Skin of body (tissue), 2 donors: Measurements from ENCODE around the gene OPA1. TPM values are rescaled to one million over a fixed set of nuclear protein-coding genes. Genes with fewer than 3 reads are reported as not detected.
A peak's percentile ranks its signal among the peaks of the same experiment; 100 is the strongest.
"Not testable (repeated sequence)": the region's sequence is repeated elsewhere in the genome, so short reads cannot be mapped to it uniquely, and the experiment has no call there.

ENCODE experiments used
- DNase-seq: peaks from one replicate; lab custom pipeline; 2025; lab: John Stamatoyannopoulos, UW
- total RNA-seq: library from RNA; depleted of rRNA; stranded (reverse); fragments of >200 nt; gene quantifications from one replicate; pipeline ENCODE4 v1.2.3, GENCODE V29; 2014

OPA1 gene
- total RNA-seq, 1 donor from 2014 or later: 58.7 TPM

DNA sequence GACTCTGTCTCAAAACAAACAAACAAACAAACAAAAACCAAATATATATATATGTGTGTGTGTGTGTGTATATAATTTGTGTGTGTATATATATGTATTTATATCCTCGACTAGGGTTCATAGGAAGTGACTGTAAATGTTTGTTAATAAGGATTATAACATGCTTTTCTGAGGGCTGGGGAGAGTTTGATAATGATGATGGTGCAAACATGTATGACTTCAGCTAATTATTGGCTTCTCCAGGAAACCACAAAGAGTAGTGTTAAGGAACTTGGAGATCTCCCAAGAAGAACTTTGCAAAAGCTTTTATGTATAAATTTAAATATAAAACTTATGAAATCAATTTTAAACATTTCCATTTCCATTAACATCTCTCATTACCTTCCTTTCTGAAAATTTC is 3.9 kb upstream of the OPA1 start:
- DNase-seq: no peak

- no peak for DNase-seq
Measured at GRCh38 chr3:193589616-193590015, 3.4 kb upstream of the OPA1 start.

- DNase-seq: no peak
Measured at GRCh38 chr3:193590088-193590856, 2.7 kb upstream of the OPA1 start.

DNA sequence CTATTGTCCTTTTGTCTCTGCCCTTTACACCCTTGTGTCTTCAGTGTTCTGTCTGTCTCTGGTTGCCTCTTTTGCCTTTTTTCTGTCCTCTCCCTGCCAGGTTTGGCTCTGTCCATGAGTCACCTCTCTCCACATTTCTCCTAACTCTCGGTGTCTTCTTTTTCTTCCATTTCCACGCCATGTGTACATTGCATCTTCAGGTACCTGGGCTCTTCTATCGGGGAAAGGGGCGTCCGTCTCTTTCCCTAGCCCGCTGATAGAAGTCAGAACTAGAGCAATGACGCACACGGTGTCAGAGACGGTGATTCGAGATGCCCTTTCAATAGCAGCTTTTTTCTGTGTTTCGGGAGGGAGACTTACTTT is 641 bp downstream of the OPA1 start:
- peak; percentile 31 for DNase-seq

- DNase-seq: no peak
Measured at GRCh38 chr3:193594946-193595689, 2.1 kb downstream of the OPA1 start.

GRCh38 chr3:193595939-193596487 is 3.0 kb downstream of the OPA1 start:
- DNase-seq: no peak

DNA sequence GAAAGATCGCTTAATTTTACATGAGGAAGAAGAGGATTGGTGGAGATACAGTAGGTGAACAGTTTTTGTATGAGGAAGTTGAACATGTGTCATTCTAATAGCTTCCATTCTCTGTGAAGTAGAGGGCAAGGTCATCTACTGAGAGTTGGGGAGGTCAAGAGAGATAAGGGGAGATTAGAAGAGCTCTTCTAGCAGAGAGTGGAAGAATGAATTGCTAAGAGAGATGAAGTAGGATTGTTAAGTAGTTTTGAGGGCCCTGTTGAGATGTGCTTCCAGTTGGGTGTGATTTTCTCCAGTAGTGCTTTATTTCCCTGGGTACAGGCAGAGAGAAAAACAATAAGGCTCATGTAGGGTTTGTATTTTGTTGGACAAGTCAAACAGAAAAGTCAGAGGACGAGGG is 5.2 kb downstream of the OPA1 start:
- DNase-seq: no peak

DNA sequence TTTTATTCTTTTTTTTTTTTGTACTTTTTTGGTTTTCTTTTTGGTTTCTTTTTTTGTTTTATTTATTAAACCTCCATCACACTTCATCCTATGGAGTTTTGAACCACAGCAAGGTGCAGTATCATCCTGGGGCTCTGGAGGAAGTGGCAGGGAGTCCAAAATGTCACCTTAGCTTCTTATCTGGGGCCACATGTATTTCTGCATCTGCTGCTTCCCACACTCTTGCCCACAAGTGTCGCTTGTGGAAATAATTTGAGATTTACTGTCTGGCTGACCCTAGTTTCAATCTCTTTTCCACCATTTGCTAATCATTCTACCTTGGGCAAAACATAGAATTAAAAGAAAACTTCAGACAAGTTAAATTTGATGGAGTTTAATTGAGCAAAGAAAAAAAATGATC is 6.4 kb downstream of the OPA1 start:
- DNase-seq: no peak

- no peak for DNase-seq
Measured at GRCh38 chr3:193605876-193606275, 12.9 kb downstream of the OPA1 start.

DNA sequence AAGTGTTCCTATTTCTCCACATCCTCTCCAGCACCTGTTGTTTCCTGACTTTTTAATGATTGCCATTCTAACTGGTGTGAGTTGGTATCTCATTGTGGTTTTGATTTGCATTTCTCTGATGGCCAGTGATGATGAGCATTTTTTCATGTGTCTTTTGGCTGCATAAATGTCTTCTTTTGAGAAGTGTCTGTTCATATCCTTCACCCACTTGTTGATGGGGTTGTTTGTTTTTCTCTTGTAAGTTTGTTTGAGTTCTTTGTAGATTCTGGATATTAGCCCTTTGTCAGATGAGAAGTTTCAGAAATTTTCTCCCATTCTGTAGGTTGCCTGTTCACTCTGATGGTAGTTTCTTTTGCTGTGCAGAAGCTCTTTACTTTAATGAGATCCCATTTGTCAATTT is 13.9 kb downstream of the OPA1 start:
- not testable (repeated sequence) for DNase-seq

GRCh38 chr3:193610516-193610915 is 17.5 kb downstream of the OPA1 start:
- not testable (repeated sequence) for DNase-seq

DNA sequence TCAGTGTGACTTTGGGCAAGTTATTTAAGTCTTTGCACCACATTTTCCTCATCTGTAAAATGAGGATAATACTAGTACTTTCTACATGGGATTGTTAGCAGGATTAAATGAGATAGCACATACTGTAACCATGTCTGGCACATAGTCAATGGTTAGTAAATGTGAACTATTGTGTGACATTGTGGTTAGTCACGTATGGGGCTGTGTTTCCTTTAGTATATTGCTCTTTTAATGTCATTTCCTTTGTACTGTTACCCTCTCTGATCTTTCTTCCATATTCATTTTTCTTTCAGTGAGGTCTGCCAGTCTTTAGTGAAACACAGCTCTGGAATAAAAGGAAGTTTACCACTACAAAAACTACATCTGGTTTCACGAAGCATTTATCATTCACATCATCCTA is 21.4 kb downstream of the OPA1 start:
- no peak for DNase-seq

- DNase-seq: no peak
Measured at GRCh38 chr3:193617628-193618027, 24.6 kb downstream of the OPA1 start.

- DNase-seq: no peak
Measured at GRCh38 chr3:193620057-193620456, 27.0 kb downstream of the OPA1 start.

DNA sequence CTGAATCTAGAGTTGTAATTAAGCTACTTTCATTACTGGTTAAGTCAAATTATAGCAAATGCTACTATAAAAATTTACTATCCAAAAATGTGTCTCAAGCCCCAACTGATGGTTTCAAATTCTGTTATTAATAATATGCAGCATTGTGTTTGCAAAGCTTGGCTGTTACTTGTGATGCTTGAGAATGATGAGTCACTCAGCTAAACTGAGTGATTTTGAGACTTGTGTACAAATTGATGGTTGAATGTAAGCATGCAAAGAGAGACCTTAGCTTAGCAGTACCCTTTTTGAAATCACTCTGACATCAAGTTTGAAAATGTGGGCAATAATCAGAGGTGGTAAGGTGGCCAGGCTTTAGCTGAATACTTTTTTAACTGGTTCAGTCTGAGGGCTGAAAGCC is 27.6 kb downstream of the OPA1 start:
- peak; percentile 8 for DNase-seq

DNA sequence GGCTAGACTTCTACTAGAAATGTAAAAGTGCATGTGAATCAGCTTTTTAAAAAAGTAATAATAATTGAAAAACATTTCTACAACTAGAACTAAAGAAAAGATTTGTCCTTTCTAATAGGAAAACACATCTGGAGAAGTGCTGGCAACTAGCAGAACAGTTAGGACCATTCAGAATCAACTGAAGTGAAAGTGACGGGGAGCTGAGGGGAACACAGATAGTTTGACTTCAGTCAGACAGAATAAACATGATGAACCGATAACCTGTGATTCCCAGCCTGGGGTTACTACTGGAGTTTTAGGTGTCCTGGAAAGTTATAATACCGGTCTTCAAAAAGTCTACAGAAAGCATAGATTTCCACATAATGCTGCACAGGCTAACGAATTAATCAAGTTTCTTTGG is 28.1 kb downstream of the OPA1 start:
- no peak for DNase-seq

DNA sequence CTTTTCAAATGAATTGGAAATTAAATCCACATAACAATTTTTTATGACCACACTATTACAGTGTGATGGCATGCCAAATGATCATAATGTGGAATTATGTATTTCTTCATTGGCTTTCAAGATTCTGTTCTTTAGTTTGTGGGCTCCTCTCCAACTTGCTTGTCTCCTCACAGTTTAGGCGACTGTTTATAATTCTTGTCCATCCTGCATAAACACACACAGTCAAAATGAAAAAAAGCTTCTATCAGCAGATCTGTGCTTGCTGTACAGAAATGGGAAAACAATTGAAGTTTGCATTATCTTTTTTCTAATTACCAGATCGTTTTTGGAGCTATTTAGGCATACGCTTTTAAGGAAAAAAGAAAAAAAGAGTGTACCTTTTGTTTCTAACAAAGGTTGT is 37.0 kb downstream of the OPA1 start:
- no peak for DNase-seq

- DNase-seq: no peak
Measured at GRCh38 chr3:193637831-193638230, 44.8 kb downstream of the OPA1 start.

GRCh38 chr3:193638833-193639232 is 45.8 kb downstream of the OPA1 start:
- DNase-seq: no peak

DNA sequence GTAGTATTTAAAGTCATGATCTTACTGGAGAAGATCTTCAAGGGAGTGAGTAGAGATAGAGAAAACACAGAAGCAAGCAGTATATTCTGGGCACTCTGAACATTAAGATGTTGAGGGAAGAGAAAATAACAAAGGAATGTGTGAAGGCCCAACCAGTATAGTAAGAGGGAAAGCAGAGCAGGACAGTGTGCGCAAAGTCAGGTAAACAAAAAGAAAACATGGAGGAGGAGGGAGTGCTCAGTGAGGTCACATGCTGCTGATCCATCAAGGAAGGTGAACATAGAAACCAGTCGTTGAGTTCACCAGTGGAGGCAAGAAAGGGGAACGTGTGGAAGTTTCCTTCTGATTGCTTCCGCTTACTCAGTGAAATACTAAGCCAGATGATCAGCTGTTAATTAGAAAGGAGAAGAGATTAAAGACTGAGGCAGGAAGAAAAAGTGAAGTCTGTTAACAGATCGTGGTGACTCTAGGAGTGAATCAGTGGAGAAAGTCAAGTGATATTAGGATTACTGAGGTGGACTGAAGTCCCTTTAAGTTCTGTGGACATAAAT is 47.2 kb downstream of the OPA1 start:
- no peak for DNase-seq

- no peak for DNase-seq
Measured at GRCh38 chr3:193640728-193641439, 47.9 kb downstream of the OPA1 start.

GRCh38 chr3:193641440-193641775 is 48.4 kb downstream of the OPA1 start:
- DNase-seq: no peak
